ELF-1 (cell line): Measurements from ENCODE around the gene EIF2AK3.
A peak's percentile ranks its signal among the peaks of the same experiment; 100 is the strongest.

Source experiments
- DNase-seq: peaks from one replicate; pipeline ENCODE4 v3.0.0-alpha.2; 2016; ENCODE audit warnings: low read depth, low spot score

The EIF2AK3 gene

GRCh38 chr2:88543541-88544057, 83.7 kb downstream of the EIF2AK3 start:
- DNase-seq: no peak

DNA sequence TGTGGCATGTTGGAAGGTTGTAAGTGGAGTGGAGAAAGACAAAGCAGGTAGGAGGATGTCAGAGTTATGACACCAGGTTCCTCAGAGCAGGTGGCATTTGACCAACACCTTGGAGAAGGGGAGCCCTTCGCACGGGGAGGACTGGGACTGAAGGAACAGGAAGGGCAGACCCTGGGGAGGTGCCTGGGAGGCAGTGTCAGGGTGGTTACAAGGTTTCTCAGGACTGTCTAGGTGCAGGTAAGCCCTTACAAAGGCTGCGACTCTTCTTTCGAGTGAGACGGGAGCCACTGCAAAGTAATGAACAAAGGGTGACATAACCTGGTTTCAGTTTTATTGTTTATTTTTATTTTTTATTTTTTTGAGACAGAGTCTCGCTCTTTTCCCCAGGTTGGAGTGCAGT, 84.6 kb downstream of the EIF2AK3 start:
- DNase-seq: no peak

GRCh38 chr2:88540346-88540745, 86.9 kb downstream of the EIF2AK3 start:
- no peak for DNase-seq

DNA sequence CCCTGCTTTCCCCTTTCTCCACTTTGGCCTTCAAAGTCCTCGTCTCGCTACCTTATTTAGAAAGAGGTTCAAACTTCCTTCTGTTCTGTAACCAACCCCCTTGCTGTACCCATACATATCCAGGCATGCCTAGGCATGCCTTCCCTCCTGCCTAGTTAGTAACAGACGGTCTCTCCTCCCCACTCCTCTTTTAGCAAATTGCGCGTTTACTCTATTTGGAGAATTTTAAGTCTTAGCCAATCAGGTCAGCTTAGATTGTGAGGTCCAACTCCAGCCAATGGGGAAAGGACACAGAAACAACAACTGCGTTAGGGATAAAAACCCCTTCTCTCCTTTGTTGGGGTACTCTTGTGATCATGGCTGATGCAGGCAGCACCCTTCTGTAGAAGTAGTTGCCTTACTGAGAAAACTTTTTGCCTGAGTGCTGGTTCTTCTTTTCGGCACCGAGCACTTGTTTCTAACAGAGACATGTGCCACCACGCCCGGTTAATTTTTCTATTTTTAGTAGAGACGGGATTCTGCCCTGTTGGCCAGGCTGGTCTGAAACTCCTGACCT, 88.8 kb downstream of the EIF2AK3 start:
- peak; percentile 19 for DNase-seq

- DNase-seq: no peak
These were observed 89.6 kb downstream of the EIF2AK3 start for GRCh38 chr2:88537640-88538039.

GRCh38 chr2:88530081-88530480, 97.2 kb downstream of the EIF2AK3 start:
- no peak for DNase-seq

GRCh38 chr2:88521445-88522073, 105.7 kb downstream of the EIF2AK3 start:
- no peak for DNase-seq

- peak; percentile 85 for DNase-seq
These were observed 109.5 kb downstream of the EIF2AK3 start for GRCh38 chr2:88517759-88518201.
